GM10248 (cell line): ENCODE measurements around the gene PFKFB4.

Source experiments
- CTCF ChIA-PET: fragments of 300-600 bp; sonication (Branson Sonifier 250); formaldehyde crosslinking; extraction: SDS; loops from one replicate; lab custom pipeline; 2021; ENCODE audit warnings: antibody characterized with exemption; lab: Yijun Ruan, JAX
- POLR2A ChIA-PET: fragments of 350-650 bp; sonication (Branson Sonifier 250); formaldehyde crosslinking; extraction: SDS; loops from one replicate; lab custom pipeline; 2020; ENCODE audit warnings: antibody characterized with exemption; lab: Yijun Ruan, JAX
- DNase-seq: peaks from one replicate; pipeline ENCODE4 v3.0.0; 2012; ENCODE audit errors: extremely low spot score
- CTCF ChIP-seq: IDR thresholded peaks from 2 replicates; pipeline ENCODE4 v1.5.1; 2012; ENCODE audit warnings: mild to moderate bottlenecking, low read depth; ENCODE audit errors: extremely low read depth, missing control alignments, control extremely low read depth

PFKFB4 gene

GRCh38 chr3:48469046-48469915, 87.3 kb downstream of the PFKFB4 start:
- DNase-seq: no peak
- POLR2A ChIA-PET: no interaction called here
- TF ChIP-seq CTCF: no peak
- CTCF ChIA-PET: interaction anchor here (1.4 to 5.8 kb wide), 3 partner anchors 16 to 33 kb away, joined by 3 to 37 read pairs (median 4); partner anchors contain the start of gene ATRIP

- ChIA-PET POLR2A (no interaction called here), CTCF (interaction anchor here (1.0 to 1.5 kb wide), 3 partner anchors 10 to 90 kb away, joined by 3 to 7 read pairs (median 3); no protein-coding TSS in a partner anchor)
- no peak for DNase-seq
- TF ChIP-seq CTCF: no peak
These were observed 88.3 kb downstream of the PFKFB4 start for GRCh38 chr3:48468329-48468731.
